ENCODE data around the gene FYCO1. TPM values are rescaled to one million over a fixed set of nuclear protein-coding genes. Genes with fewer than 3 reads are reported as not detected.

The FYCO1 gene
- total RNA-seq, 1 donor from 2014 or later: 29.3 TPM

DNA sequence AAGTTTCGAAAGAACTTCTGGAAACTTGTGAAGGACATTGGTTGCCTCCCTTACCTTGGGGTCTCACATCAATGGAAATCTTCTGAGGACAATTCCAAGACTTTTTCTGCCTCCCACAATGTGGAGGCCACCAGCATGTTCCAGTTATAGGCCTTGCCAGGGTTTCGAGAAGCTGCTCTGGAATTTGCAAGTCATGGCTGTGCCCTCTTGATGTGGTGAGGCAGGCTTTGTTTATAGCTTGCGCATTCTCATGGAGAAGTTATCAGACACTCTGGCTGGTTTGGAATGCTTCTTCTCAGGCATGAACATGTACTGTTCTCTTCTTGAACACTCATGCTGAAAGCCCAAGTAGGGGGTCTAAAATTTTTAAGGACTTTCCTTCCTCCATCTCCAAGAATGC lies 48.3 kb downstream of the FYCO1 start:
- no peak for DNase-seq (ENCODE audit: extremely low read depth, low read depth, low spot score)

DNA sequence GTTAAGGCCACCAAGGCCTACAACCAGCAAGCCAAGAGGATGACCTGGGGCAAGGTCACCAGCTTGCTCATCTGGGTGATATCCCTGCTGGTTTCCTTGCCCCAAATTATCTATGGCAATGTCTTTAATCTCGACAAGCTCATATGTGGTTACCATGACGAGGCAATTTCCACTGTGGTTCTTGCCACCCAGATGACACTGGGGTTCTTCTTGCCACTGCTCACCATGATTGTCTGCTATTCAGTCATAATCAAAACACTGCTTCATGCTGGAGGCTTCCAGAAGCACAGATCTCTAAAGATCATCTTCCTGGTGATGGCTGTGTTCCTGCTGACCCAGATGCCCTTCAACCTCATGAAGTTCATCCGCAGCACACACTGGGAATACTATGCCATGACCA lies 48.7 kb downstream of the FYCO1 start:
- DNase-seq (ENCODE audit: extremely low read depth, low read depth, low spot score): no peak

DNA sequence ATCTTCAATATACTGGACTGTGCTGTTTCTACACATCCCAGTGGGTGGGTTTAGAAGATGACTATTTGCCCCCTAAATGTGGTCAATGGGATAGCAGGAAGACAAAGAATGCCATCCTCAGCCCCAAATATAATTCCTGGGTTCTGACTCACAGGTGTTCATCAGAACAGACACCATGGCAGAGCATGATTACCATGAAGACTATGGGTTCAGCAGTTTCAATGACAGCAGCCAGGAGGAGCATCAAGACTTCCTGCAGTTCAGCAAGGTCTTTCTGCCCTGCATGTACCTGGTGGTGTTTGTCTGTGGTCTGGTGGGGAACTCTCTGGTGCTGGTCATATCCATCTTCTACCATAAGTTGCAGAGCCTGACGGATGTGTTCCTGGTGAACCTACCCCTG lies 49.3 kb downstream of the FYCO1 start:
- DNase-seq (ENCODE audit: extremely low read depth, low read depth, low spot score): no peak

DNA sequence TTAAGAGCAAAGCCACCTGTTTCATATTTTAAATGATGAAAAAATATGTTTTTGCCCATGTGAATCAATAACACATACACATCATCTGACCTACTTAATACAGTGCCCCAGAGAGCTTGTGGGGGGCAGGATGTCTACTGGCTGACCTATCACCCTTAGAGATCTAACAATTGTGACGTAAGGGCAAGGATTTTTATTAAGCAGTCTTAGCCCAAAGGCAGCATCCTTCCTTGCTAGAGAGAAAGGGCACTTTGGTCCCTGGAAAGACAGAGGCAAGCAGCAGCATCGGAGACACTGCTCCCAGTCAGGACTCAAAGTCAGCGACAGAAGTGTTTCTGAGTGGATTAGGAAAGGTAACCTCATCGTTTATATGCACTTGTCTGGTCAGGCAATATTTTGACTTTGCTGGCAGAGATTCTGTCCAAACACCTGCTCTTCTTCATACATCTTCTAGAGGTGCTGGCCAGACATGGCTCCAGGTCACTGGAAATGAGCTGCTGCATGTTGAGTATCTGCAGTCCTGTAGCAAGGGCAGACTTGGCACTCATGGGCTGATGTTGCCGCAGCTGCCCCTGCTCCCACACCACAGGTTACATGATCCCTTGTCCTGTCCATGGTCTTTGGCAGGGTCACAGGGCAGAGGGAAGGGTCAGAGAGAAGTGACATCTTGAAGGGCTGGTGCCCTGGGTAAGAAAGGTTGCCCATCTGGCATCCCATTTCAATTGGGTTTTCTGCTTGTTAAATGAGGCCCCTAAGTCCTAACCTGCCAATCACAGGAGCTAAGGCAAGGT lies 50.6 kb downstream of the FYCO1 start:
- no peak for DNase-seq (ENCODE audit: extremely low read depth, low read depth, low spot score)

DNA sequence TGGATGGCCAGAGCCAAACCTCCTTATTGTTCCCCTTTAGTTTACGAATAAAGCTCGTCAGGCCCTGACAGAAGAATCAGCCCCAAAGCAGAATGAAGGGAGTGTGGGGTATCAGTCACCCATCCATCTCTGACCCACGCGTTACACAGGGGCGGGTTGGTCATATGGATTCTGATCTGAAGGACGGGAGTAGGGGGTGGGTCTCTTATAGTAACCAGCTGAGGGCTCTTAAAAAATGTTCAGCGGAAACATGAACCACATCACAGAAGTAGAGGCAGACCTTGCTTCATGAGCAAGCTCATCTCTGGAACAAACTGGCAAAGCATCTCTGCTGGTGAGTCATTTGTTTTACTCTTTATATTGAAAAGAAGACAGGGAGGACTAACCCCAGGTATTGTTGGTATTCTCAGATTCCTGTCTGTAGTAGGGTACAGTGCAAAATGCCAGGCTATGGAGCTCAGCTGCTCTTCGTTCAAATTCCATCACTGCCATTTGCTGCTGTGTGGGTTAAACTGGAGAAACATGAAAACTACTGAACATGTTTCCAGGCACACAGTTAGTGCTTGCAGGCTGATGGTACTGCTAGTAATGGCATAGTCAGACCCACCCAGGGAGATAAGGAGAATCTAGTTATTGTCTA lies 52.3 kb downstream of the FYCO1 start, which contains the start of gene CXCR6:
Gene CXCR6, plus strand, starts transcription at position 258 of the 640 bp plus-strand sequence. CDS start 3,018 bp downstream, outside the sequence.
- no peak for DNase-seq (ENCODE audit: extremely low read depth, low read depth, low spot score)

DNA sequence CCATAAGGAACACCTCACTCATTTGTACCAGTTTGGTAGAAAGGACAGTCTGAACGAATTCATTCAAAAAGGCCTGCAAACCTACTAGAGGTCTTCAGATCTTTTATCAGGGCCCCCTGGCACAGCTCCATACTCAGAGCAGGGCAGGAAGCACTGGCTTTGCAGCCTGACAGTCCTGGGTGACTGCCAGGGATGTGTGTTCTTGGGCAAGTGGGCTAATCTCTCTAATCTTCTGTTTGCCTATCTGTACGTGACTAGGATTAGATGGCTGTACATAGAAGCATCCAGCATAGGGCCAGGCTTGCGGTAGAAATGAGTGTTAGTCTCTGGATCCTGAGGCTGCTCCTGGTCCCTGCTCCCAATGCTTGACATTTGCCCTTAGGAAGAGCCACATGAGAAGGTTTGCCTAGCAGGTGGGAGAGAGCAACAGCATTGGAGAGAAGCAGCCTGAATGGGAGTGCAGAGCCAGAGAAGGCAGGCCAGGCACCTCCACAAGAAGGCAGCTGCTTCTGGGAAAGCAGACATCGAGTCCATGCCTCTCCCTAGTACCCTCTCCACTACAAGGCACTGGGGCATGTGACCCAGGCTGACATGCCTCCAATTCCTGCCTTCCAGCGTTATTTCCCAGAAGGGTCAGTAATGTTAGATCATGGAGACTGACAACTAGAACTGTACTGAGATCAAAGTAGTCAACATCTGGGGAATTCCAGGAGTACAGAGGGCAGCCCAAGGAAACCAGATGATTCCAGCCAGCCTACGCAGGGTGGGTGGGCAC lies 53.4 kb downstream of the FYCO1 start:
- no peak for DNase-seq (ENCODE audit: extremely low read depth, low read depth, low spot score)

DNA sequence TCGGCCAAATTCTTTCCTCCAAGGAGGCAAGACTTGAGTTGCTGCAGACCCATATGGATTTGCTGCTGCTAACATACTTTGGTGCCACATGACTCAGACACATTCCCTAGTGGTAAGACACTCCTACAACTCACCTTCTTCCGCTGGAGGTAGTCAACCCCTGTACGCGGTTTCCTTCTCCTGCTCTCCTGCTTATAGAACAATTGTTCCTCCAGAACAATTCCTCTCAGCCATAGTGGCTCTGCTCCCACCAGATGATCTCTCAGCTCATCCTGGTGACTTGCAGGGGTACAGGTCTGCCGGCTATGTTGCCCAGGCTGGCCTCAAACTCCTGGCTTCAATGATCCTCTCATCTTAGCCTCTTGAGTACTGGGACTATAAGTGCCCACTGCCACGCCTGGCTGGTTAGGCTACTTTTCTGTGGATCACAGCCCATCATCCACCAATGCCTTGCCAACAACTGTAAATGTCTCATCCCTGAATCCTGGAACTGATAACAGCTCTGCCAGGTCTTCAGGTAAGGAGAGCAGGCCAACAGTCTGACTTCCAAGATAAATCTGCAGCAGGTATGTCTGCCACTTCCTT lies 54.8 kb downstream of the FYCO1 start:
- DNase-seq (ENCODE audit: extremely low read depth, low read depth, low spot score): no peak

DNA sequence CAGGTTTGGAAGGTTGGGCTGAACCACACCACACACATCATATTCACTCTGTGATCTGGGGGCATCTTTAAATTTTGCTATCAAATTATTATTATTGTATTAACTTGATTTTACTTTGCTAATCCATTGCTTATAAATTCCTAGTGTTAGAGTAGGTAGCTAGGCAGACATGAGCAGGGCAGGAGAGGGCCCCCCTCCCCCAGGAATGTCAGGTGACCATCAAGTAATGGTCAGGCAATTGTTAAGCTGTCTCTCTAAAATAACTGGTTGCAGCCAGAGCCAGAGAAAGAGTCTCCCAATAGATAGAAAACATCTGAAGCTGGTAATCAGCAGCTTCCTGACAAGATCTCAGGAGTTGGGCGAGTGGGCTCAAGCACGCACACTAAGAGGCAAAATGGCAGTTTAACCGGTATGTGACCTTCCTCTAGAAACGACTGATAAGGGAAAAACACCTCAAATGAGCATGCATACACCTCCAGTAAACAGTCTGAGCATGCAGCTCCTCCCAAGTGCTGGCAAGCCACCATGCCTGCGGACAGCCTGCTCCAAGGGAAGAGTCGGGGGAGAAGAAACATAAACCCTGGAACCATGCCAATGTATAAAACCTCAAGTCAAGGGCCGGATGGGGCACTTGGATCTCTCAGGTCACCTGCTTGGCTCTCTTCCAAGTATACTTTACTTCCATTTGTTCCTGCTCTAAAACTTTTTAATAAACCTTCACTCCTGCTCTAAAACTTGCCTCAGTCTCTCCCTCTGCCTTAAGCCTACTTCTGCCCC lies 55.4 kb downstream of the FYCO1 start:
- DNase-seq (ENCODE audit: extremely low read depth, low read depth, low spot score): no peak

DNA sequence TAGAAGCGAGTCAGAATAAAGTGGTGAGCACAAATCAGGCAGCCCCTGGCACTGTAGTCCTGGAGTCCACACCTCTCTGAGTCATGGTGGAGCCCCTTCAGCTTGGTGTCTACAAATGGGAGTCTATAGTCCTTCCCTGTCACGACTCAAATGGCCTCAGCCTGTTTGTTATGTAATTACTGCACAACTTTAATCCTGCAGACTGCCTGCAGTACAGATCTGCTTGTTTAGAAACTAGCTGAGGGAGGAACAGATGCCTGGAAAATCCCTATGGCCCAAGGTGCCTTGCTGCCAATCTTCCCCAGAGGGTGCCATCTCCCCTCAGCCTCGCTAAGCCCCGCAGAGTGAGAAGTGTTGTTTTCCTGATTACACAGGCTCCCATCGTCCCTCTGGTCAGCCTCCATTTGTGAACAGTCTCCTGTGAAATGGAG lies 56.3 kb downstream of the FYCO1 start:
- DNase-seq (ENCODE audit: extremely low read depth, low read depth, low spot score): no peak

DNA sequence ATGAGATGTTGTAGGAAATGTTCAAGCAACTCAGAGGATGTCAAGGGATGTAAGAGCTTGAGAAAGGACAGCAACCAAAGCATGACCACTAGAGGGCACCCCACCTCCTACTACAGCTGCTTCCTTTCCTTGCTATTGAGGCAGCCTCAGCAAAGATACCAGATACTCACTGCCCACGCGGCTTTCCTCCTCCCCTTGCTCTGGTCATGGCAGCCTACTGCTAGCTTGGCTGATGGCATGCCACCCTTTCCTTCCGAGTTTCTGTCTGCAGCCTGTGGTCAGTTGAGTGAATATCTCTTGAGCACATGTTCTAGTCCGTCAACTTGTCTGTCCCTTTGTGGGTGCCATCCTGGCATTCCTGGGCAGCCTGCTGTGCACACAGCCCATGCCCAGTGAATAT lies 56.8 kb downstream of the FYCO1 start:
- DNase-seq (ENCODE audit: extremely low read depth, low read depth, low spot score): peak; percentile 80

DNA sequence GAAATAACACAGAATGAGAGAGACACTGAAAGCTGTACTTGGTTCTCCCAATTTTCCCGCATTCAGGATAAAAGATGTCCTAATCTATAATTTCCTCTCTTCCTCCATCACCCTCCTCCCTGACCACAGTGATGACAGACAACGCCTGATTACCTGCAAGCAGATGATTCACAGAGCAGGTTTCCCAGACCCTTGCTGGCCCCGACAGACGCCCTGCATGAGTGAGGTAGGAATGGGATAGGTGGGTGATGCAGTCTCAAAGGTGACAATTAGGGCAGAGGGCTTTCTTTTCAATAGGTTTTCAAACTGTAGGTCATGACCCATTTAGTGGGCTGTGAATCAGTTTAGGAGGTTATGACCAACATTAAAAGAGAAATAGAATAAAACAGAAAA lies 57.6 kb downstream of the FYCO1 start:
- DNase-seq (ENCODE audit: extremely low read depth, low read depth, low spot score): no peak

DNA sequence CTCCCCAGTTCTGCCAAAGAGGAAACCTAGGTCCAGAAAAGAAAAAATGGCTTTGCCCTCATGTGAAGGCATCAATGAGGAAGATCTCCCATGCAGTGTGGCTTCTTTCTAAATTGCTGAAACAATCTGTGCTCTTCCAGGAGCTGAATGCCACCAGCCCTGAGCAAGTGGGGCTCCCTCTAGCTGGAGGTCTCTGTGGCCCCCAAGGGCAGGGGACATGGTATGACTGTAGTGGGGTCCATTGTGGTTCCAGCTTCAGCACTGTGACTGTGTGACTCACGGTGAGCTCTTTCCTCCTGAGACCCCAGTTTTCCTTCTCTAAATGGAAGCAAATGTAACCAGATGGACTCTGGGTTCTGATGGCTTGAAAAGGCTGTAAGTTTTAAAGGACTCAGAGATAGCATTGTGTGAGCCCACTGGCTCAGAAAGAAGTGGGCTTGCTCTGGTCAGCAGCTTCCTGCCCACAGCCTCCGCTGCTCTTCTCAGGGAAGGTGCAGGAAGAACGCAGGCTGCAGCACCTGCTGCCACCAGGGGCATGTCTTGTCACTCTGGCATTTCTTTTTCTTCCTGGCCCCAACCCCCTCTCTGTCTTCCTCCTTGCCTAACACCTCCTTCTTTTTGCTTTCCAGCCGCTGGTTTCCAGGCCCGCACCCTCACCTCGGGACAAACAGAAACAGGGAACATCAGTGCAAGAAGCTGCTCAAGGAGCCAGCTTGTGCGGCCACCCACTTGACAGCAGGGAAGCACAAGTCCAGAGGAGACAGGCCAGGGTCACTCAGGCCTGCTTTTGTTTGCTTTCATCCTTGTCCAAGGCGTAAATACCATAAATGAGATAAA lies 58.2 kb downstream of the FYCO1 start:
- no peak for DNase-seq (ENCODE audit: extremely low read depth, low read depth, low spot score)

DNA sequence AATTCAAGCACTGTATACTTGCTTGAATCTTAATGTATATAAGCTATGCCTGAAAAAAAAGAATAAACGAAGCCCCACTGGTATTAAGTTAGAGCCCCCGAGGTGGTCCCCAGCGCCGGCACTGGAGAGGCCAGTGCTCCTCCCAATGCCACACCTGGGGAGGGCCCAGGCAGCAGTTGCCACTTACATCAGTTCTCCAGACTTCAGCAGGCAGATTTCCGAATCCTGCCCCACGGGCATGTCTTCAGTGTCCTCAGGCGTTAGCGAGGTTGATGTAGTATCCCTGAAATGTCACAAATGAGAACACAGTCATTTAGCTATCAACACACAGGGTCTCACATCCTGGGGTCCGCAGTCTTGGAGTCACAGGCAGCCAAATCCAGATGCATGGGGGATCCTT lies 59.4 kb downstream of the FYCO1 start:
- no peak for DNase-seq (ENCODE audit: extremely low read depth, low read depth, low spot score)

DNA sequence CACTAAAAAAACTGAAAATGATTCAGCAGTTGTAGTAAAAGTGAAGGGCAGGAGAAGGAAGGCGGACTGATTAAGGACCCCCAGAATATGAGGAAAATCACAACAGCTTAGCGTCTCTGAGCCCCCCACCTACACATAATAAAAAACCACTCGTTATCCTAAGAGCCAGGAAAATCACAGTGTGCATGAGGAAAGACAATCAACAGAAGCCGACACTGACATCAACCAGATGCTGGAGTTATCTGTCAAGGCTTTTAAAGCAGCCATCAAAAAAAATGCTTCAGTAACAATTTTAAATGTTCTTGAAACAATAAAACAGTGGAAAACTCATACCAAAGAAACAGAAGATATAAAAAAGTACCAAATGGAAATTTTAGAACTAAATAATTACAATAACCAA lies 62.0 kb downstream of the FYCO1 start:
- DNase-seq (ENCODE audit: extremely low read depth, low read depth, low spot score): no peak

DNA sequence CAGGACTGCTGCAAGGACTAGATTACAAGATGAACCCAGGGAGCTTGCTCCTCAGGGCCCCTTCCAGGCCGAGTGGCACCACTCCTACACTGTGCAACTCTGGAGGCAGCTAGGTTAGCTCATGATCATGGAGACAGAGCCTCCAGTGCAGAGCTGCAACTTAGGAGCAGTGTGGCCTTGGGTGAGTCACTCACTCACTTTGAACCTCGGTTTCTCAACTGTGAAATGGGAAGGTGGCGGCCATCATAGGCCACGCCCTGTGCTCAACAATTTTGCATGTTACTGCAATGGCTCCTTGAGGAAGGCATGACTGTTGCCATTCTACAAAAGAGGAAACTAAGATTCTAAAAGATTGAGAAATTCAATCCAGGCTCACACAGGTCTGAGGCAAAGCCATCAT lies 63.5 kb downstream of the FYCO1 start:
- no peak for DNase-seq (ENCODE audit: extremely low read depth, low read depth, low spot score)

DNA sequence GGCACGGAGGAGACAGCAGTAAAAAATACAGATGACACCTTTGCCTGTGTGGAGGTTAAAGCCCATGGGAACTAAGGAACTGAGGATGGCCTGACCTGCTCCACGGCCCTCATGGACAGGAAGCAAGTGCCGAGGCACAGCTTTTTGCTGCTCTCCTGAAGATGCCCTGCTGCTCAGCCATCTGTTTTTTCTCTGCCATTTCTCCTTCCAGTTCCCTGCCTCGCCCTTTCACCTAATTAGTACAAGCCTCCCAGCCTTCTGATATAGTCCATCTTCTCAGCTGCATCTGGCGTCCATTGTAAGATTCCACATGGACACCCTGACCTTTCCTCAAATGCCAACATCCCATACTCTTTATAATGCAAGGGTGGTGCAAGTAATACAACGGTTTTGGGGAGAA lies 64.1 kb downstream of the FYCO1 start:
- no peak for DNase-seq (ENCODE audit: extremely low read depth, low read depth, low spot score)

DNA sequence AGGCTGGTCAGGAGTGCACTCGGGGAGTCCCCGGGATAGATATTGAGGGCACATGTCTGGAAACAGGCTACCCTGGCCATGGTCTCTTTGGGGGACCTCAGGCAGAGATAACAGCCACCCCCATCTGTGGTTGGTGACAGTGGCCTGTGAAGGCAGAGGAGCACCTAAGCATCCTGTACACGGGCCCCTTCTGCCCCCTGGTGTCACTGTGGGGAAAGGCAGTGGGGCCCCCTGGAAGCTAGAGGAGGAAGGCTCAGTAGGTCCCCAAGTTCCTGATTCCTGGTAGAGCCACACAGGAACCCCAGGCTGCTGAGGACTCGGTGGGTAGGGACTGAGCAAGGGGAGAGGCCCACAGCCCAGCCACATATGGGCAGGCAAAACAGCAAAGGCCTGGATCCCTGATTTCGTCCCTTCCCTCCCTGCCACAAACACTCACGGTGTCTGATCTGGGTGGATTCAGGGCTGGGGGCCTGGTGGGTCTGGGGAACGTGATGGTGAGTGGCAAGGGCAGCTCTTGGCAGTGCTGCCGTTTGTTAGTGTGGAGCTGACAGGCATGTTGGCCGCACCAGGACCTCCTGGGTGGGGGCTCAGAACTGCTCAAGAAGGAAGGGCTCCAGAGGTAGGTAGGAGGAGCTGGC lies 66.5 kb downstream of the FYCO1 start:
- no peak for DNase-seq (ENCODE audit: extremely low read depth, low read depth, low spot score)

DNA sequence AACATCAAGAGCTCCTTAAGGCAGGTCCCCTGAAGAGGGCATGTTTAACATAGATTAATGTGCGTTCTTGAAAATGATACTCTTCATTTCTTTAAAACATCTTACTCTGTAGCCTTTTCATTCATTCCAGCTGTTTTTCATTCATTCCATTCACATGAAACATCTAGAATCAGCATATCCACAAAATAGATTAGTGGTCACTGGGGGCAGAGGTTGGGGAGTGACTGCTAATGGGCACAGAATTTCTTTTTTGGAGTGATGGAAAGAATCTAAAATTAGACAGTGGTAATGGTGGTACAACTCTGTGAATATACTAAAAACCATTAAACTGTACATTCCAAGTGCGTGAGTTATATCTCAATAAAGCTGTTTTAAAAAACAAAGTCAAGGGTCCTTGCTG lies 67.7 kb downstream of the FYCO1 start:
- DNase-seq (ENCODE audit: extremely low read depth, low read depth, low spot score): no peak

DNA sequence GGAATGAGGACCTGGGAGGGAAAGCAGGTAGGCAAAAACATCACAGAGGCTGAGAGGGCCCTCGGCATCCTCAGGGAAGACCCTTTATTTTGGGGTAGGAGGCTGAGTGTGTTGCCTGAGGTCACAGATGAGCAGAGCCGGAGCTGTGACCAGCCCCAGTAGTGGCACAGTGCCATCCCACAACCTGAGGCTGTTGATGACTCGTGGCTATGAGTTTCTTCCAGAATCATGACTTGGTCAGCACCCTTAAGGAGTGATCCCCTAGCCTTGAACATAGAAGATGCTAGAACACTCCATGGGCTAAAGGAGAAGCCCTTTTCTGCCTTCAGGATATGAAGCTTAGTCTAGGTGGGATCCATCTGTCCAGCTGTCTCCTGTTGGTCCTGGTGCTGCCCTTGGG lies 71.9 kb downstream of the FYCO1 start:
- no peak for DNase-seq (ENCODE audit: extremely low read depth, low read depth, low spot score)

Data from glomerular endothelial cell (primary cell).